ENCODE results near the gene MAN1A1. TPM values are rescaled to one million over a fixed set of nuclear protein-coding genes. Genes with fewer than 3 reads are reported as not detected.

MAN1A1 gene
- total RNA-seq, 1 experiment from 2014 or later = 13.3 TPM

GRCh38 chr6:119333063-119333609 is 16.4 kb downstream of the MAN1A1 start:
- Mint-ChIP-seq H3K4me1 (ENCODE audit: low read depth, unreplicated experiment) (no peaks in the 10 kb centered on the region), H3K4me3 (ENCODE audit: low read depth, unreplicated experiment) (no peak overlapping the region)
- CTCF ChIA-PET = interaction anchor here (1.4 kb wide), 1 partner anchor 204 kb away, joined by 4 read pairs; no protein-coding TSS in a partner anchor

GRCh38 chr6:119331663-119332286 is 17.8 kb downstream of the MAN1A1 start:
- intact Hi-C loops (cut with micrococcal nuclease; ENCODE audit: unreplicated experiment) = no loop called here
- no peaks in the 10 kb centered on the region for H3K4me1 Mint-ChIP-seq (ENCODE audit: low read depth, unreplicated experiment)
- H3K4me3 Mint-ChIP-seq (ENCODE audit: low read depth, unreplicated experiment) = no peak overlapping the region
- no TSS peak for BruUV-seq (replicated peaks)
- CTCF ChIA-PET = interaction anchor here (0.6 to 0.7 kb wide), 2 partner anchors 246 to 395 kb away, joined by 3 to 5 read pairs; no protein-coding TSS in a partner anchor
- no peaks in the 10 kb centered on the region for H3K27me3 Mint-ChIP-seq (ENCODE audit: unreplicated experiment)
- no peak for DNase-seq
- H3K27ac Mint-ChIP-seq (ENCODE audit: unreplicated experiment) = no peak overlapping the region
- H3K9me3 Mint-ChIP-seq (ENCODE audit: low read depth, unreplicated experiment) = no peaks in the 10 kb centered on the region
- no peak for TF ChIP-seq CTCF (IDR thresholded peaks at IDR 0.05; ENCODE audit: unreplicated experiment)
- H3K36me3 Mint-ChIP-seq (ENCODE audit: insufficient read depth, unreplicated experiment) = no peaks in the 10 kb centered on the region

More at GRCh38 chr6:119333063-119333609, 16.4 kb downstream of the MAN1A1 start:
- intact Hi-C loops (cut with micrococcal nuclease; ENCODE audit: unreplicated experiment) = loop anchor here (1.0 kb wide), 2 partner anchors 185 to 645 kb away; no protein-coding TSS in a partner anchor
- BruUV-seq (replicated peaks) = no TSS peak
- Mint-ChIP-seq H3K27ac (ENCODE audit: unreplicated experiment) (no peak overlapping the region), H3K9me3 (ENCODE audit: low read depth, unreplicated experiment) (no peaks in the 10 kb centered on the region), H3K36me3 (ENCODE audit: insufficient read depth, unreplicated experiment) (no peaks in the 10 kb centered on the region), H3K27me3 (ENCODE audit: unreplicated experiment) (no peaks in the 10 kb centered on the region)
- no peak for TF ChIP-seq CTCF (IDR thresholded peaks at IDR 0.05; ENCODE audit: unreplicated experiment)
- no peak for DNase-seq

- Mint-ChIP-seq H3K9me3 (ENCODE audit: low read depth, unreplicated experiment) (no peaks in the 10 kb centered on the region), H3K27me3 (ENCODE audit: unreplicated experiment) (no peaks in the 10 kb centered on the region), H3K4me3 (ENCODE audit: low read depth, unreplicated experiment) (no peak overlapping the region), H3K4me1 (ENCODE audit: low read depth, unreplicated experiment) (no peaks in the 10 kb centered on the region), H3K36me3 (ENCODE audit: insufficient read depth, unreplicated experiment) (no peaks in the 10 kb centered on the region), H3K27ac (ENCODE audit: unreplicated experiment) (no peak overlapping the region)
- no peak for TF ChIP-seq CTCF (IDR thresholded peaks at IDR 0.05; ENCODE audit: unreplicated experiment)
- no peak for DNase-seq
- intact Hi-C loops (cut with micrococcal nuclease; ENCODE audit: unreplicated experiment) = no loop called here
- no TSS peak for BruUV-seq (replicated peaks)
- CTCF ChIA-PET = no interaction called here
These were observed 18.9 kb downstream of the MAN1A1 start for GRCh38 chr6:119330520-119331113.

GRCh38 chr6:119329794-119330180 is 19.8 kb downstream of the MAN1A1 start:
- BruUV-seq (replicated peaks) = no TSS peak
- Mint-ChIP-seq H3K27me3 (ENCODE audit: unreplicated experiment) (no peaks in the 10 kb centered on the region), H3K36me3 (ENCODE audit: insufficient read depth, unreplicated experiment) (no peaks in the 10 kb centered on the region), H3K27ac (ENCODE audit: unreplicated experiment) (no peak overlapping the region), H3K4me3 (ENCODE audit: low read depth, unreplicated experiment) (no peak overlapping the region), H3K9me3 (ENCODE audit: low read depth, unreplicated experiment) (no peaks in the 10 kb centered on the region), H3K4me1 (ENCODE audit: low read depth, unreplicated experiment) (no peaks in the 10 kb centered on the region)
- no peak for TF ChIP-seq CTCF (IDR thresholded peaks at IDR 0.05; ENCODE audit: unreplicated experiment)
- intact Hi-C loops (cut with micrococcal nuclease; ENCODE audit: unreplicated experiment) = no loop called here
- CTCF ChIA-PET = interaction anchor here (0.9 kb wide), 1 partner anchor 78 kb away, joined by 11 read pairs; no protein-coding TSS in a partner anchor
- no peak for DNase-seq
